ENCODE results near the gene PRKAR2B.

DNA sequence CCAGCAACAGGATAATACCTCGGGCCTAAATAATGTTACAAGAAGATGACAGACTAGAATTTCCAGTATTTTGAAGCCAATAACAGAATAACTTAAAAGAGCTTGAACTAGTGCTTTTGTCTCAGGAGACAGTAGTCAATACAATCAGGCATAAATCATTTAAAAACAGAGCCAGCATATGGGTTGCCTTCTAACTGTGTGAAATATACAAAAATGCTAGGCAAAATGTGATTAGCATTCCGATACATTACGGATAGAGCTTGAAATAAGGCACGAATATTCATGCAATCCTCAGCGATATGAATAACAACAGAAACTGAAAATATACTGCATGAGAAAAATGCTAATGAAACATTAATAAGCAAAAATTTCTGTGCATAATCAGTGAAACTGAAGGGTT lies 18.3 kb upstream of the PRKAR2B start:
- TF ChIP-seq, protein P1, sequence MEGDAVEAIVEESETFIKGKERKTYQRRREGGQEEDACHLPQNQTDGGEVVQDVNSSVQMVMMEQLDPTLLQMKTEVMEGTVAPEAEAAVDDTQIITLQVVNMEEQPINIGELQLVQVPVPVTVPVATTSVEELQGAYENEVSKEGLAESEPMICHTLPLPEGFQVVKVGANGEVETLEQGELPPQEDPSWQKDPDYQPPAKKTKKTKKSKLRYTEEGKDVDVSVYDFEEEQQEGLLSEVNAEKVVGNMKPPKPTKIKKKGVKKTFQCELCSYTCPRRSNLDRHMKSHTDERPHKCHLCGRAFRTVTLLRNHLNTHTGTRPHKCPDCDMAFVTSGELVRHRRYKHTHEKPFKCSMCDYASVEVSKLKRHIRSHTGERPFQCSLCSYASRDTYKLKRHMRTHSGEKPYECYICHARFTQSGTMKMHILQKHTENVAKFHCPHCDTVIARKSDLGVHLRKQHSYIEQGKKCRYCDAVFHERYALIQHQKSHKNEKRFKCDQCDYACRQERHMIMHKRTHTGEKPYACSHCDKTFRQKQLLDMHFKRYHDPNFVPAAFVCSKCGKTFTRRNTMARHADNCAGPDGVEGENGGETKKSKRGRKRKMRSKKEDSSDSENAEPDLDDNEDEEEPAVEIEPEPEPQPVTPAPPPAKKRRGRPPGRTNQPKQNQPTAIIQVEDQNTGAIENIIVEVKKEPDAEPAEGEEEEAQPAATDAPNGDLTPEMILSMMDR (IDR thresholded peaks at IDR 0.05) = no peak
- TF ChIP-seq EZH2phosphoT487 (IDR thresholded peaks at IDR 0.05) (no peak), EZH2 (IDR thresholded peaks at IDR 0.05) (no peak)

Data from neural progenitor cell (in vitro differentiated cells).